OCI-LY3 (cell line): ENCODE results near the gene RNF144B.

ENCODE experiments used
- CTCF ChIP-seq: fragments of 200-600, 300-600 bp; sonication (generic); IDR thresholded peaks from 2 replicates; pipeline ENCODE4 v1.5.1; 2014; ENCODE audit warnings: antibody characterized with exemption, low read length, low read depth
- EZH2phosphoT487 ChIP-seq: fragments of 200-600 bp; shearing (Covaris generic); IDR thresholded peaks from 2 replicates; pipeline ENCODE4 v1.6.1; 2018; ENCODE audit warnings: antibody characterized with exemption, mixed run types, low read depth

GRCh38 chr6:18397701-18398100, 10.6 kb downstream of the RNF144B start:
- TF ChIP-seq CTCF, result no peak
- no peak for TF ChIP-seq EZH2phosphoT487
